ENCODE data around the gene MED26. TPM values are rescaled to one million over a fixed set of nuclear protein-coding genes. Genes with fewer than 3 reads are reported as not detected.

Gene MED26
- total and polyA plus RNA-seq, 2 of the 8 experiments (the other 6 are each of a cell fraction or from before 2014, with no cell fraction given): 5.3 to 10.7 TPM

DNA sequence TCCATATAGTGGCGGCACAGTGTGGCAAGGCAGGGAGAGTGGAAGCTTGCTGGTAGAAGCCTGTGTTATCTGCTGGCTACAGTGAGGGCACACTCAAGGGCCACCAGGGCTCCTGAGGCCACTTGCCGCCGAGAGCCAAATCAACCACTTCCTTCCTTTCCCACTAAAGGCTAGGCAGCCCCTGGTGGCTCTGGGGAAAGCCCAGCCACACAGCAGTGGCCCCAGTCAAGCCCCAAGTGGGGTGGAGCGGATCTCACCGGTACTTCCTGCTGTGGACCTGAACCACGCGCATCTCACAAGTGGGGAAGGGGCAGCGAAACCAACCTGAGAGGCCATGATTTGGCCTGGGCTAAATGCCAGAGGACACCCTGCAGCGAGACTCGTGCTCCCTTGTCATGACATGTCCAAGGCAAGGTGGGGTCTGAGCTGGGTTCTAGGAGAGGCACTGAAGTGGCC lies 33.8 kb downstream of the MED26 start (continued):
- no peak for TF ChIP-seq CHD7 (IDR thresholded peaks at IDR 0.05; ENCODE audit: insufficient replicate concordance, low read length)

Measured in H1 (cell line).